Thyroid gland (tissue), 4 donors: Measurements from ENCODE around the gene SETD1A.

Source experiments
- POLR2A ChIP-seq, 2 donors: fragments of 450-650 bp; IDR thresholded peaks; one replicate each; pipeline ENCODE4 v1.6.1; 2017; ENCODE audit warnings: antibody characterized with exemption in 2 of 2, mild to moderate bottlenecking in 2 of 2, moderate library complexity in 1 of 2
- TF ChIP-seq, protein P1 (sequence below), 6 experiments: fragments of 200-600 bp in 3 of 6; fragments of 450-650 bp in 3 of 6; sonication (generic) in 3 of 6; IDR thresholded peaks; one replicate each; pipeline ENCODE4 v1.5.1; 2016 to 2019; ENCODE audit warnings: antibody characterized with exemption in 6 of 6, mild to moderate bottlenecking in 2 of 6, inconsistent platforms in 1 of 6, moderate library complexity in 1 of 6

DNA sequence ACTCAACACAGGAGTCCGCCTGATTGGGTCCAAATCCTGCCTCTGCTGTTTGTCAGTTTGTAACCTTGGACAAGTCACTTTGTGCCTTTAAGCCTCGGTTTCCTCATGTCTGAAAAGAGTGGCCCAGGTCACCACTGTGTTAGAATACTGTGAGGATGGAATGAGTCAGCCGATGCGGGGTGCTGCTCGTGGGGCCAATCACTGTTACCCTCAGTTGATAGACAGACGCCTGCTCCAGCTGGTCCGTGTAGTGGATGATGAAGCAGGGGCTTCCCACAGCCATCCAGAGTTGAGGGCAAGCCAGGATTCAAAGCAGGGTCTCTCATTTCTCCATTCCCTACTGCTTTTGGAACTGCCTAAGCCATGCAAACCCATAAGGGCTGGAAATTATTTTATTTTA lies 28.4 kb upstream of the SETD1A start:
- TF ChIP-seq, protein P1, sequence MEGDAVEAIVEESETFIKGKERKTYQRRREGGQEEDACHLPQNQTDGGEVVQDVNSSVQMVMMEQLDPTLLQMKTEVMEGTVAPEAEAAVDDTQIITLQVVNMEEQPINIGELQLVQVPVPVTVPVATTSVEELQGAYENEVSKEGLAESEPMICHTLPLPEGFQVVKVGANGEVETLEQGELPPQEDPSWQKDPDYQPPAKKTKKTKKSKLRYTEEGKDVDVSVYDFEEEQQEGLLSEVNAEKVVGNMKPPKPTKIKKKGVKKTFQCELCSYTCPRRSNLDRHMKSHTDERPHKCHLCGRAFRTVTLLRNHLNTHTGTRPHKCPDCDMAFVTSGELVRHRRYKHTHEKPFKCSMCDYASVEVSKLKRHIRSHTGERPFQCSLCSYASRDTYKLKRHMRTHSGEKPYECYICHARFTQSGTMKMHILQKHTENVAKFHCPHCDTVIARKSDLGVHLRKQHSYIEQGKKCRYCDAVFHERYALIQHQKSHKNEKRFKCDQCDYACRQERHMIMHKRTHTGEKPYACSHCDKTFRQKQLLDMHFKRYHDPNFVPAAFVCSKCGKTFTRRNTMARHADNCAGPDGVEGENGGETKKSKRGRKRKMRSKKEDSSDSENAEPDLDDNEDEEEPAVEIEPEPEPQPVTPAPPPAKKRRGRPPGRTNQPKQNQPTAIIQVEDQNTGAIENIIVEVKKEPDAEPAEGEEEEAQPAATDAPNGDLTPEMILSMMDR (IDR thresholded peaks at IDR 0.05) = no peak
- TF ChIP-seq POLR2A (IDR thresholded peaks at IDR 0.05) = no peak
